HG02885 (cell line): ENCODE measurements around the gene NUP54.

Experiments
- ATAC-seq: cut with Tn5 transposase; IDR thresholded peaks from one replicate; pipeline ENCODE4 v1.9.1; 2021; ENCODE audit warnings: mild to moderate bottlenecking; ENCODE audit not compliant: unreplicated experiment, poor library complexity

Gene NUP54

GRCh38 chr4:76074993-76075600 is 73.1 kb downstream of the NUP54 start:
- no peak for ATAC-seq

GRCh38 chr4:76074468-76074867 is 73.7 kb downstream of the NUP54 start, which contains the start of gene ART3:
TSS of gene ART3 (plus strand) at chr4:76074709. CDS start at chr4:76075890, 1,181 bp downstream.
- no peak for ATAC-seq

GRCh38 chr4:76072760-76073159 is 75.4 kb downstream of the NUP54 start:
- ATAC-seq, result no peak

- ATAC-seq, result peak; percentile 78
Observed at GRCh38 chr4:76067652-76068286, 80.4 kb downstream of the NUP54 start.

GRCh38 chr4:76066546-76066945 is 81.7 kb downstream of the NUP54 start:
- no peak for ATAC-seq
